Heart right ventricle (tissue), 16 donors: ENCODE measurements around the gene APC2. TPM values are rescaled to one million over a fixed set of nuclear protein-coding genes. Genes with fewer than 3 reads are reported as not detected.
A peak's percentile ranks its signal among the peaks of the same experiment; 100 is the strongest.
"Not testable (repeated sequence)": the region's sequence is repeated elsewhere in the genome, so short reads cannot be mapped to it uniquely, and the experiment has no call there.

Experiments used
- ATAC-seq, 8 donors: fragments of 200-7000 bp; cut with Tn5 transposase; one replicate each; pipeline ENCODE4 v1.9.1; 2020; ENCODE audit warnings: mild to moderate bottlenecking in 8 of 8, moderate library complexity in 8 of 8, moderate number of reproducible peaks in 1 of 8
- DNase-seq, 2 donors: peaks; one replicate each; pipeline ENCODE4 v3.0.0-alpha.2; 2020
- H3K27ac ChIP-seq, 10 donors: fragments of 200-600 bp; sonication (generic) in 2 of 10; one replicate each; pipeline versions ENCODE4 v1.5.0 to v1.8.0; 2020 to 2022; ENCODE audit warnings: mild to moderate bottlenecking in 3 of 10
- H3K27me3 ChIP-seq, 7 donors: fragments of 200-600 bp; one replicate each; pipeline ENCODE4 v1.8.0; 2021 to 2022; ENCODE audit warnings: mild to moderate bottlenecking in 2 of 7
- H3K36me3 ChIP-seq, 9 donors: fragments of 200-600 bp; sonication (generic) in 1 of 9; one replicate each; pipeline versions ENCODE4 v1.5.0 to v1.8.0; 2020 to 2022; ENCODE audit warnings: mild to moderate bottlenecking in 2 of 9
- H3K4me1 ChIP-seq, 9 donors: fragments of 200-600 bp; sonication (generic) in 1 of 9; one replicate each; pipeline versions ENCODE4 v1.5.0 to v1.8.0; 2020 to 2022; ENCODE audit warnings: mild to moderate bottlenecking in 4 of 9
- H3K4me3 ChIP-seq, 10 donors: fragments of 200-600 bp; sonication (generic) in 2 of 10; one replicate each; pipeline versions ENCODE4 v1.5.0 to v1.8.0; 2020 to 2022; ENCODE audit warnings: mild to moderate bottlenecking in 7 of 10, moderate library complexity in 2 of 10
- H3K9me3 ChIP-seq, 11 donors: fragments of 200-600 bp in 10 of 11; sonication (generic) in 2 of 11; one replicate each; pipeline versions ENCODE4 v1.5.0 to v1.8.0; 2013 to 2022; ENCODE audit warnings: mild to moderate bottlenecking in 2 of 11, control low read depth in 1 of 11, moderate library complexity in 1 of 11
- WGBS, 2 donors: extraction: QIAGEN DNeasy Blood & Tissue Kit; methylation state at CpG; one replicate each; pipeline ENCODE4 v1.1.7; 2013; ENCODE audit warnings: inconsistent platforms in 1 of 2; 5-methylcytosine and 5-hydroxymethylcytosine counted together
- intact Hi-C, 10 donors: fragments of 100-400 bp; cut with DNase I; formaldehyde crosslinking; loops; one replicate each; pipeline versions ENCODE4 v1.11.1 to v1.14.2; 2022
- polyA plus RNA-seq, 2 donors: library from polyadenylated mRNA; stranded (reverse); fragments of 200-250 nt; gene quantifications; one replicate each; pipeline ENCODE4 v1.2.3, GENCODE V29; 2013
- total RNA-seq, 10 donors: library from RNA; stranded (reverse); fragmentation: NEBNext Ultra II Directional in 3 of 10; extraction: Animal tissue kit (Norgen Biotek cat#: 25700) in 3 of 10; gene quantifications; one replicate each; pipeline versions ENCODE4 v1.2.1 to v1.2.4, GENCODE V29; 2021 to 2023
- TF ChIP-seq, protein P1 (sequence below), 9 donors: fragments of 200-600 bp; sonication (generic) in 2 of 9; IDR thresholded peaks; one replicate each; pipeline versions ENCODE4 v1.5.0 to v1.8.0; 2021 to 2022; ENCODE audit warnings: antibody characterized with exemption in 9 of 9, mild to moderate bottlenecking in 5 of 9, moderate library complexity in 1 of 9
- donor health status: Arrhythmogenic right ventricular cardiomyopathy.
- donor health status: ischemic (EF 13 %, LVEDD 7.1; RV severe dilation, severe dysfunction).
- donor health status: healthy with polysubstance abuse.
- donor health status: DM: no; HTN: yes; CAD: no.
- donor health status: DM: no; HTN: no; CAD: no.
- donor health status: ischemic (EF 25% LVEDD 6.9; RV normal size, moderate dysfunction).
- donor health status: ischemic (EF 25% LVEDD 5.7; RV mildly dilated, moderate dysfunction).
- donor health status: healthy.
- donor health status: DM: yes; HTN: yes; CAD: no.
- donor health status: Ischemic cardiomyopathy.
- donor health status: ischemic (EF 35%, LVEDD 5.7; RV mildly dilated, moderate dysfunction).
- donor health status: nonischemic (EF 11% LVEDD 7.7; RV severe dilation, severe dysfunction).
- donor health status: DM: yes; HTN: yes; CAD: no.
- donor health status: PGD.
- donor health status: ischemic (EF 29% LVEDD 5.4; RV normal size, mild dysfunction).
- donor health status: nonischemic (EF 23%, LVEDD 6.1; RV moderate dilation, normal function).

The APC2 gene
- total and polyA plus RNA-seq, 12 donors = 0.02 to 0.23 (median 0.09) TPM; not detected in 1

DNA sequence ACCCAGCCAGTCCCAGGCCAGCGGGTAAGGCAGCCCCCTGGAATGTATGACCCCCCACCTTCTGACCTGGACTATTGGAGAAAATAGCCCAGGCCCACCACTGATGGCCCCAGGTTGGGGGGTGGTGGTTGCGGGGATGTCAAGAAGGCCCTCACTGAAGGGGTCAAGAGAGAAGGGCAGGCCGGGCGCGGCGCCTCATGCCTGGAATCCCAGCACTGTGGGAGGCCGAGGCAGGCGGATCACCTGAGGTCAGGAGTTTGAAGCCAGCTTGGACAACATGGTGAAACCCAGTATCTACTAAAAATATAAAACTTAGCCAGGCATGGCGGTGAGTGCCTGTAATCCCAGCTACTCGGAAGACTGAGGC is 64.4 kb downstream of the APC2 start:
- Histone ChIP-seq H3K4me1 (peaks cover 7 to 45% (median 17%) of the 10 kb centered on the region in 9 donors), H3K4me3 (no peak overlapping the region), H3K27me3 (peaks cover 0 to 58% (median 17%) of the 10 kb centered on the region in 7 donors), H3K27ac (peak overlapping the region in 2 of 10 donors; percentile 93 to 94), H3K36me3 (no peaks in the 10 kb centered on the region), H3K9me3 (no peaks in the 10 kb centered on the region)
- ATAC-seq (no peak), DNase-seq (no peak)
- intact Hi-C loops = loop anchor here in 4 of 10 donors (5.0 to 10.0 kb wide), 3 partner anchors 49 to 237 kb away; partner anchors contain the start of gene FAM174C (in 1 of the 4)
- TF ChIP-seq, protein P1, sequence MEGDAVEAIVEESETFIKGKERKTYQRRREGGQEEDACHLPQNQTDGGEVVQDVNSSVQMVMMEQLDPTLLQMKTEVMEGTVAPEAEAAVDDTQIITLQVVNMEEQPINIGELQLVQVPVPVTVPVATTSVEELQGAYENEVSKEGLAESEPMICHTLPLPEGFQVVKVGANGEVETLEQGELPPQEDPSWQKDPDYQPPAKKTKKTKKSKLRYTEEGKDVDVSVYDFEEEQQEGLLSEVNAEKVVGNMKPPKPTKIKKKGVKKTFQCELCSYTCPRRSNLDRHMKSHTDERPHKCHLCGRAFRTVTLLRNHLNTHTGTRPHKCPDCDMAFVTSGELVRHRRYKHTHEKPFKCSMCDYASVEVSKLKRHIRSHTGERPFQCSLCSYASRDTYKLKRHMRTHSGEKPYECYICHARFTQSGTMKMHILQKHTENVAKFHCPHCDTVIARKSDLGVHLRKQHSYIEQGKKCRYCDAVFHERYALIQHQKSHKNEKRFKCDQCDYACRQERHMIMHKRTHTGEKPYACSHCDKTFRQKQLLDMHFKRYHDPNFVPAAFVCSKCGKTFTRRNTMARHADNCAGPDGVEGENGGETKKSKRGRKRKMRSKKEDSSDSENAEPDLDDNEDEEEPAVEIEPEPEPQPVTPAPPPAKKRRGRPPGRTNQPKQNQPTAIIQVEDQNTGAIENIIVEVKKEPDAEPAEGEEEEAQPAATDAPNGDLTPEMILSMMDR (IDR thresholded peaks at IDR 0.05) = no peak
- WGBS, 2 donors = 73 to 76% methylated on average over 10 of the region's 10 CpGs

DNA sequence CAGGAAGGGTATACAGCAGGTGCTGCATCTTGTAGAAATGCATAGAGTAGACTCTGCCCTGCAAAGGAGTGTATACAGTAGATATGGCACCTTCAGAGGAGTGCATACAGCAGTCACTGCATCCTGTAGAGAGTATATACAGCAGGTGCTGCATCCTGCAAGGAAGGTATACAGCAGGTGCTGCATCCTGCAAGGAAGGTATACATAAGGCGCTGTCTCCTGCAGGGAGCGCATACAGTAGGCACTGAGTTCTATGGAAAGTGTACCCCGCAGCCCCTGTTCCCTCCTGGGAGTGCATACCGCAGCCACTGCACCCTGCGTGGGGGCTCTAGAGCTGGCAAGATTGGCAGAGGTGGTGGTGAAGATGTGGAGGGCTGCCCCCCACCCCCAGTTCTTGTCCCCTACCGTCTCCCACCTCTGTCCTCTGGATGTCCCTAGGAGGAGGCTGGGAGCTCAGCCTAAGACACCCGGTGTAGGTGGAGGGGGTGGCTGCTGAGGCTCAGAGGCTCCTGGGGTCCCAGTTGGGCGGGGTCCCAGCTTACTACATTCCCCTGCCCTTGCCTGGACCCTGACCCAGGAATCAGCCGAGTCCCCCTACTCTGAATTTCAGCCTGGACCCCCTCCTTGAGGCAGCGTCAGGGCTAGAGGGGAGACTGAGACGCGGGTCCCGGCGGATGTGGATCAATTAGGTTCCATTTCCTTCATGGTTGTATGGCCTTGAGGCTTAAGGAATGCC is 65.2 kb downstream of the APC2 start:
- H3K27me3 ChIP-seq = peaks cover 0 to 52% (median 17%) of the 10 kb centered on the region in 7 donors
- WGBS, 2 donors = 68 to 72% methylated on average over 14 of the region's 14 CpGs
- DNase-seq = no peak
- H3K4me1 ChIP-seq = peaks cover 7 to 39% (median 17%) of the 10 kb centered on the region in 9 donors
- no peak overlapping the region for H3K4me3 ChIP-seq
- intact Hi-C loops = loop anchor here in 4 of 10 donors (5.0 to 10.0 kb wide), 3 partner anchors 50 to 238 kb away; partner anchors contain the start of gene FAM174C (in 1 of the 4)
- no peak for ATAC-seq
- TF ChIP-seq, protein P1 (IDR thresholded peaks at IDR 0.05) = no peak
- no peaks in the 10 kb centered on the region for H3K36me3 ChIP-seq
- H3K27ac ChIP-seq = no peak overlapping the region
- H3K9me3 ChIP-seq = no peaks in the 10 kb centered on the region

DNA sequence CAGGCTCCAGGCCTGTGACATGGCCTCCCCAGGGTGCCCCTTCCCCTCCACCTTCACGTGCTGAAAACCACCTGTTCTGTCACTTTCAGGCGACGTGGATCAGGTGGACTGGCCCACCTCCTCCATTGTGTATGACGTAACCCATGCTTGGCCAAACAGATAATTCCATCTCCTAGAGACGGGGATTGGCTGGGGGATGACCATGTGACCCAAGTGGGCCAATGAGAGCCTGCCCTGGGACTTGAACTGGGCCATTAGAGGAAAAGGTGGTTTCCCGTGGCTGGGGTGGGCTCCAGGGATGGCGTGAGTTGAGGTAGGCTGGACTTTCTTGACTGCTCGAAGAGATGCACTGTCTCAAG is 66.5 kb downstream of the APC2 start:
- Histone ChIP-seq H3K36me3 (no peaks in the 10 kb centered on the region), H3K4me3 (no peak overlapping the region), H3K27me3 (peaks cover 0 to 40% (median 17%) of the 10 kb centered on the region in 7 donors), H3K9me3 (no peaks in the 10 kb centered on the region), H3K27ac (no peak overlapping the region), H3K4me1 (peaks cover 7 to 29% (median 19%) of the 10 kb centered on the region in 9 donors)
- no peak for DNase-seq
- 72 to 79% methylated on average over 8 of the region's 8 CpGs for WGBS, 2 donors
- intact Hi-C loops = loop anchor here in 4 of 10 donors (10.0 kb wide), 2 partner anchors 52 to 72 kb away; no protein-coding TSS in a partner anchor
- ATAC-seq = no peak
- TF ChIP-seq, protein P1 (IDR thresholded peaks at IDR 0.05) = no peak

DNA sequence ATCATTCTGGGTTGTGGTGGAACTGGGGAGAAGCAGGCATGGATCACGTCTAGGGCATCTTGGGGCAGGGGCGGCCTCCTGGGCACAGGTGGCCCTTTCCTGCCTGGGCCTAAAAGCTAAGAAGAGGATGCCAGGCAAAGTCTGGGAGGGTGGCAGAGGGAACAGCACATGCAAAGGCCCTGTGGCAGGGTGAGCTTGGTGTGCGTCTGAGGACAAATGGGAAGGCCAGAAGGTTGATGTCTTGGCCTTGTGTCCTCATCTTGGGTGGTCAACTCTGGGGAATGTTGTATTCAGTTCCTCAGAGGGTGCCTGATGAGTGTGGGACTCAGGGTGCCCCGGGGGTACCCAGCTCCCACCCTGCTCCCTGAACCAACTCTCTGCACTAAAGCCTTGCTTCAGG is 68.5 kb downstream of the APC2 start:
- intact Hi-C loops = loop anchor here in 4 of 10 donors (10.0 kb wide), 2 partner anchors 54 to 74 kb away; no protein-coding TSS in a partner anchor
- 87 to 94% methylated on average over 4 of the region's 4 CpGs for WGBS, 2 donors

DNA sequence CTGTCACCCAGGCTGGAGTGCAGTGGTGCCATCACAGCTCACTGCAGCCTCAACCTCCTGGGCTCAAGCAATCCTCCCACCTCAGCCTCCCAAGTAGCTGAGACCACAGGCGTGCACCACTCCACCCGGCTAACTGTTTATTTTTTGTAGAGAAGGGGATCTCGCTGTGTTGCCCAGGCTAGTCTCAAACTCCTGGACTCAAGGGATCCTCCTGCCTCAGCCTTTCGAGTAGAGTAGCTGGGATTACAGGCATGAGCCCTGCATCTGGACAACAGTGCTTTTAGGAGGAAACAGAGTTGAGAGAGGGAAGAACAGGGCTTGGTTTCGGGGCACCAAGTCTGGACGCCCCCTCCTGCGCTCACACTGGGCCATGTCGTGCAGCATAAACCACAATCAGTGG is 69.9 kb downstream of the APC2 start:
- not testable (repeated sequence) for DNase-seq, H3K27ac ChIP-seq, H3K4me3 ChIP-seq, H3K9me3 ChIP-seq, ATAC-seq, H3K36me3 ChIP-seq
- WGBS, 2 donors = 82 to 93% methylated on average over 8 of the region's 8 CpGs
- peaks cover 12 to 33% (median 24%) of the 10 kb centered on the region in 7 donors for H3K27me3 ChIP-seq
- intact Hi-C loops = loop anchor here in 4 of 10 donors (10.0 kb wide), 3 partner anchors 55 to 205 kb away; no protein-coding TSS in a partner anchor
- peaks cover 0 to 11% (median 4%) of the 10 kb centered on the region in 9 donors for H3K4me1 ChIP-seq

More for the DNA sequence above, 68.5 kb downstream of the APC2 start:
- TF ChIP-seq, protein P1 (IDR thresholded peaks at IDR 0.05) = no peak
- ATAC-seq = no peak
- no peaks in the 10 kb centered on the region for H3K36me3 ChIP-seq
- no peaks in the 10 kb centered on the region for H3K9me3 ChIP-seq
- peaks cover 4 to 33% (median 19%) of the 10 kb centered on the region in 7 donors for H3K27me3 ChIP-seq
- H3K4me3 ChIP-seq = no peak overlapping the region
- peaks cover 0 to 19% (median 7%) of the 10 kb centered on the region in 9 donors for H3K4me1 ChIP-seq
- no peak overlapping the region for H3K27ac ChIP-seq
- DNase-seq = no peak
